BLaER1 treated with 17β-estradiol and CSF1 and Interleukin-3, amounts not matched to agents 10 nM and 100 nM (cell line): ENCODE measurements around the gene LRRC36.
A peak's percentile ranks its signal among the peaks of the same experiment; 100 is the strongest.

Source experiments
- H3K27ac ChIP-seq, 11 experiments: shearing (Covaris generic); formaldehyde crosslinking; 2 replicates each; pipeline ENCODE4 v1.8.1; 2022
- H3K27me3 ChIP-seq, 11 experiments: shearing (Covaris generic); formaldehyde crosslinking; 2 replicates each; pipeline ENCODE4 v1.8.1; 2022
- H3K36me3 ChIP-seq, 11 experiments: shearing (Covaris generic); formaldehyde crosslinking; 2 replicates each; pipeline ENCODE4 v1.8.1; 2022
- H3K4me1 ChIP-seq, 10 experiments: shearing (Covaris generic); formaldehyde crosslinking; 2 replicates each; pipeline ENCODE4 v1.8.1; 2022
- H3K4me2 ChIP-seq, 11 experiments: shearing (Covaris generic); formaldehyde crosslinking; 2 replicates each; pipeline ENCODE4 v1.8.1; 2022
- H3K4me3 ChIP-seq, 10 experiments: shearing (Covaris generic); formaldehyde crosslinking; 2 replicates each; pipeline ENCODE4 v1.8.1; 2022
- H3K9ac ChIP-seq, 11 experiments: shearing (Covaris generic); formaldehyde crosslinking; 2 replicates each; pipeline ENCODE4 v1.8.1; 2022
- H3K9me3 ChIP-seq, 11 experiments: shearing (Covaris generic); formaldehyde crosslinking; replicated peaks in 1 of 11; 2 replicates each; pipeline ENCODE4 v1.8.1; 2022
- H4K20me1 ChIP-seq, 11 experiments: shearing (Covaris generic); formaldehyde crosslinking; 2 replicates each; pipeline ENCODE4 v1.8.1; 2022
- Cebpa-rat ChIP-seq, 11 experiments: shearing (Covaris generic); IDR thresholded peaks; 2 replicates each; pipeline ENCODE4 v1.8.1; 2022

The LRRC36 gene

GRCh38 chr16:67396159-67397035 is 69.8 kb downstream of the LRRC36 start:
- H3K4me1 ChIP-seq, result peaks cover 21 to 67% (median 45%) of the 10 kb centered on the region in 10 experiments
- no peak for TF ChIP-seq Cebpa-rat (IDR thresholded peaks at IDR 0.05)
- peak overlapping the region; percentile 26 to 88 (median 70); a peak in 19 of 22 replicates for H3K4me2 ChIP-seq
- peak overlapping the region in 1 of 11 experiments; percentile 46; a peak in 1 of 22 replicates for H3K27ac ChIP-seq
- H3K27me3 ChIP-seq, result peaks cover 52 to 61% (median 57%) of the 10 kb centered on the region in 11 experiments
- no peak overlapping the region for H3K4me3 ChIP-seq
- no peak overlapping the region for H3K9ac ChIP-seq
- H4K20me1 ChIP-seq, result peaks cover 11 to 47% (median 23%) of the 10 kb centered on the region in 11 experiments; a peak in 17 of 22 replicates
- H3K36me3 ChIP-seq, result no peaks in the 10 kb centered on the region
- no peaks in the 10 kb centered on the region for H3K9me3 ChIP-seq

DNA sequence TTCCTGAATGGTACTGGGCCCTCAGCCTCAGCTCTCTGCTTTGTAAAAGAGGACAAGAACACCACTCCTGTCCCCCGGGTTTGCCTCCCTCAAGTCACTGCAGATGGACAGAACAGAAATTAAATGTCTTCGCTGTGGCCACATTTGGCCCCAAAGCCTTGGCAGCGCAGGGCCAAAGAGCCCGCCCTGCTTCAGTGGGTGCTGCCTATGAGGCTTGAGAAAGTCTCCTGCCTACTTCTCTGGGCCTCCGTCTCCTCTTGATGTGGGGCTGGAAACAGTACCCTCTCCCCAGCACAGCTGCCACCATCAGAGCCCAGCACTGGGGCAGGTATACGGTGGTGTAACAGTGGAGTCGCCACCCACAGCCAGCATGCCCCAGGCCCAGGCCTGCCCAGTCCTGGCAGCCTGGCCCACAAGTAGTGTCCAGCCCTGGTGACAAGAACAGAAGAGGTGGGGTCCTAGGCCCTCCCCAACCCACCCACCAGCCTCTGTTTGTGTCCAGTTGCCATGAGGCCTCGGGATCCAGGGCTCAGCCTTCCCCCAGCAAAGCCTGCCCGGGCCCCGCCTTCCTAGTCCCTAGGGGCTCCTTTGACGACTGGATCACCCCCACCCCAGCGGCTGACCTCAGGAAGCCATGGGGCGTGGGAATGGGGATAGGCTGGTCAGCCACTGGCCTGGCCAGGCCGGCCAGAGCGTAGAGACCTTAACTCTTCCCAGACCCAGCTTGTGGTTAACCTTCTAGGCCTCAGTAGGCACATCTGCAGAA is 70.6 kb downstream of the LRRC36 start:
- no peaks in the 10 kb centered on the region for H3K36me3 ChIP-seq
- peaks cover 11 to 39% (median 20%) of the 10 kb centered on the region in 11 experiments; a peak in 17 of 22 replicates for H4K20me1 ChIP-seq
- peaks cover 44 to 53% (median 49%) of the 10 kb centered on the region in 11 experiments for H3K27me3 ChIP-seq
- H3K4me2 ChIP-seq, result peak overlapping the region in 2 of 11 experiments; percentile 7 to 83; a peak in 1 of 22 replicates
- no peaks in the 10 kb centered on the region for H3K9me3 ChIP-seq
- no peak overlapping the region for H3K9ac ChIP-seq
- peak overlapping the region in 1 of 11 experiments; percentile 46; a peak in 1 of 22 replicates for H3K27ac ChIP-seq
- no peak for TF ChIP-seq Cebpa-rat (IDR thresholded peaks at IDR 0.05)
- no peak overlapping the region for H3K4me3 ChIP-seq
- H3K4me1 ChIP-seq, result peaks cover 21 to 59% (median 39%) of the 10 kb centered on the region in 10 experiments

DNA sequence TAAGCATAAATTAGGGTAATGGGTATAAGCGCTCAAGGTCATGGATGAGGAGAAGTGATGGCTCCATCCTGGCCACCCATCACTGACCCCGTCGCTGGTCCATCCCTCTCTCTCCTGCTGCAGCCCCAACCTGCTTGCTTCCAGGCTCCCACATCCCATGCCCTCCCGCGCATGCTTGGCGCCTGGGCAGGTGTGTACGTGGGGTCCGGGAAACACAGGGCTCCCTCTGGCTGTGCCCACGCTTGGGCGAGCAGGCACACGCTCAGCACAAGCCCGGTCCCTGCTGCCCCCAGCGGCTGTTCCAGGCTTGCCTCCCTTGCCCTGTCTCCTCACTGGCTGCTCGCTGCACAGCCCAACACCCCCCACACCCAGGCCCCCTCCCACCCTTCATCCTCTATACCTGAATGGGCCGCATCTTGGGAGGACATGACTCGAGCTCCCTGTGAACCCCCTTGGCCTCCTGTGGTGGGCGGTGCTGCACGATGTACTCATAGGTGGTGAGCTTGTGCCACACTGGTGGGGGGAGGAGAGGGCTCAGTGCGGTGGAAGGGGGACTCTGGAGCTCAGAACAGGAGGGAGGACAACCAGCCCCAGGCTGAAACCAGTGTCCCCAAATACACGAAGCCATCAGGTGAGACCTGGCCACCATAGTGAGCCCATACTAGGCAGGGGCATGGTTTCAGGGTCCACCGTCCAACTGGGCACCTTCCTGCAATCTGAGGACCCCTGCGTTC is 71.4 kb downstream of the LRRC36 start:
- H4K20me1 ChIP-seq, result peaks cover 11 to 37% (median 20%) of the 10 kb centered on the region in 11 experiments; a peak in 17 of 22 replicates
- H3K9me3 ChIP-seq, result no peaks in the 10 kb centered on the region
- no peak overlapping the region for H3K4me2 ChIP-seq
- TF ChIP-seq Cebpa-rat (IDR thresholded peaks at IDR 0.05), result no peak
- H3K27ac ChIP-seq, result no peak overlapping the region
- peaks cover 21 to 52% (median 37%) of the 10 kb centered on the region in 10 experiments for H3K4me1 ChIP-seq
- H3K4me3 ChIP-seq, result no peak overlapping the region
- H3K27me3 ChIP-seq, result peaks cover 36 to 45% (median 41%) of the 10 kb centered on the region in 11 experiments
- H3K9ac ChIP-seq, result no peak overlapping the region
- no peaks in the 10 kb centered on the region for H3K36me3 ChIP-seq

GRCh38 chr16:67398546-67399217 is 72.1 kb downstream of the LRRC36 start:
- no peak for TF ChIP-seq Cebpa-rat (IDR thresholded peaks at IDR 0.05)
- Histone ChIP-seq H3K36me3 (no peaks in the 10 kb centered on the region), H3K27me3 (peaks cover 29 to 38% (median 34%) of the 10 kb centered on the region in 11 experiments), H3K4me2 (no peak overlapping the region), H3K9me3 (no peaks in the 10 kb centered on the region), H4K20me1 (peaks cover 11 to 36% (median 20%) of the 10 kb centered on the region in 11 experiments; a peak in 17 of 22 replicates), H3K4me3 (no peak overlapping the region), H3K9ac (no peak overlapping the region), H3K4me1 (peaks cover 21 to 46% (median 33%) of the 10 kb centered on the region in 10 experiments), H3K27ac (no peak overlapping the region)

GRCh38 chr16:67399218-67399733 is 72.7 kb downstream of the LRRC36 start:
- H3K36me3 ChIP-seq, result no peaks in the 10 kb centered on the region
- H3K27ac ChIP-seq, result no peak overlapping the region
- peak overlapping the region in 4 of 11 experiments; percentile 8 to 21 (median 12); a peak in 2 of 22 replicates for H3K4me2 ChIP-seq
- TF ChIP-seq Cebpa-rat (IDR thresholded peaks at IDR 0.05), result no peak
- H3K9me3 ChIP-seq, result no peaks in the 10 kb centered on the region
- H3K4me3 ChIP-seq, result no peak overlapping the region
- peaks cover 11 to 30% (median 16%) of the 10 kb centered on the region in 11 experiments; a peak in 17 of 22 replicates for H4K20me1 ChIP-seq
- H3K9ac ChIP-seq, result no peak overlapping the region
- H3K27me3 ChIP-seq, result peaks cover 23 to 32% (median 28%) of the 10 kb centered on the region in 11 experiments
- peaks cover 20 to 46% (median 33%) of the 10 kb centered on the region in 10 experiments for H3K4me1 ChIP-seq

DNA sequence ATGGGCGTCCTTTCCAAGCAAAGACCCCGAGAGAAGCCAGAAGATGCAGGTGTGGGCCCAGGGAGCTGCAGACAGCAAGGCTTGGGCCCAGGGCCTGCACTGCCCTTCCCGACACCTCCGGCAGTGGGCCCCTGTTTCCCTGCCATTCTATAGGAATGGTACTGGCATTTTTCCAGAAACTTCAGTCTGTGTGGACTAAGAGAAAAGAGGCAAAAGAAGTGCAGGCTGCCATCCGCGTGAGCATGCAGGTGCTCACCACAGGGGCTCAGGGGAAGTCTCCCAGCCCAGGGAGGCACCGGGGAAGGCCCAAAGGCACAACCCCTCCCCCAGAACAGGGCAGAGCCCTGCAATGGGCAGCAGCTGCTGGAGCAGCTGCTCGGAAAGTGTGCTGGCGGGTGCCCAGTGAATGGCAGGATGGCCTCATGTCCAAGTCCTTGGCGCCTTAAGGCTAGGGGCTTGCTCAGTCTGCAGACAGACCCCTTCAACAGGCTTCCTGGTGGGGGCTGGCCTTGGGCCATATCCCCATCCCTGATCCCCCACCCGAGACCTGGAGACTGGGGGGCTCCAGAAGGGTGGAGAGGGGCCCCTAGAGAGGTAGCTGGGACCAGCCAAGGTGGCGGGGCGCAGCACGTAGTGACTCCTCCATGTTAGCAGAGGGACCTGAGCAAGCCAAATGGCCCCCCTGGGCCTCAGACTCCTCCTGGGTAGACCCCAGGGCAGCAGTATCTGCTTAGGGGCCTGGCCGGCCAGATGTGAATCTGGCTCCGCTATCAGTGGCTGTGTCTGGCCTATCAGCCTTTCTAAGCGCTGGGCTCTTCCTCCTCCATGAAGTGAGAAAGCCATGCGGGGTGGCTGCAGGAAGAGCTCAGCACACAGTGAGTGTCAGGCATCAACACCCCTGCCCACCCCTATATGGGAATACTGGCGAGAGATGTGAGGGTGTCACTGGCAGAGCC is 73.4 kb downstream of the LRRC36 start:
- no peaks in the 10 kb centered on the region for H3K9me3 ChIP-seq
- H3K4me2 ChIP-seq, result peak overlapping the region in 5 of 11 experiments; percentile 6 to 21 (median 10); a peak in 2 of 22 replicates
- no peak overlapping the region for H3K9ac ChIP-seq
- H3K27ac ChIP-seq, result no peak overlapping the region
- TF ChIP-seq Cebpa-rat (IDR thresholded peaks at IDR 0.05), result no peak
- H3K4me1 ChIP-seq, result peaks cover 13 to 46% (median 32%) of the 10 kb centered on the region in 10 experiments
- H3K4me3 ChIP-seq, result no peak overlapping the region
- peaks cover 5 to 23% (median 8%) of the 10 kb centered on the region in 11 experiments; a peak in 15 of 22 replicates for H4K20me1 ChIP-seq
- no peaks in the 10 kb centered on the region for H3K36me3 ChIP-seq
- peaks cover 16 to 25% (median 21%) of the 10 kb centered on the region in 11 experiments for H3K27me3 ChIP-seq

DNA sequence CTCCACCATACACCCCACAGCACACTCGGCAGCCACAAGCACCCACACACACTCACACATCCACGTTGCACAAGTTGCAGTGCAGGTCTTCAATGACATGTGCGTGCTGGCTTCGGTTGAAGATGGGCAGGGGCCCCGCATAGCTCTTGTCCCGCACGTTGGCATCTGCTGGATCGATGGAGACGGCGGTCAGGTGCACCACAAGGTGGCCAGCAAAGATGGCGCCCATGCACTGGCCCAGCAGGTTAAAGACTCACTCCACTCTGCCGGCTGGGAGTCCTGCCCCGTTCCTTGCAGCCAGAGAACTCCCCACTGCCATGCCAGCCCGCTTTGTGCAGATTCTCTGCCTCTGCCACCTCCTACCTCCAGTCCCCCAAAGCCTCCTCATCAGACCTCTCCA is 74.3 kb downstream of the LRRC36 start:
- H3K36me3 ChIP-seq, result no peaks in the 10 kb centered on the region
- no peak overlapping the region for H3K9ac ChIP-seq
- H3K27me3 ChIP-seq, result peaks cover 7 to 16% (median 12%) of the 10 kb centered on the region in 11 experiments
- no peak overlapping the region for H3K4me2 ChIP-seq
- H3K4me1 ChIP-seq, result peaks cover 4 to 46% (median 31%) of the 10 kb centered on the region in 10 experiments
- H3K4me3 ChIP-seq, result no peak overlapping the region
- no peak overlapping the region for H3K27ac ChIP-seq
- H4K20me1 ChIP-seq, result peaks cover 0 to 14% (median 0%) of the 10 kb centered on the region in 11 experiments; a peak in 7 of 22 replicates
- no peak for TF ChIP-seq Cebpa-rat (IDR thresholded peaks at IDR 0.05)
- no peaks in the 10 kb centered on the region for H3K9me3 ChIP-seq
